ENCODE data around the gene LAMA3.

GRCh38 chr18:23855721-23856120 lies 166.5 kb downstream of the LAMA3 start:
- TF ChIP-seq POLR2A (IDR thresholded peaks at IDR 0.05; ENCODE audit: low read depth, low read length) (no peak), CTCF (IDR thresholded peaks at IDR 0.05; ENCODE audit: extremely low read depth in 1 of 2, insufficient read depth in 1 of 2, low read depth in 1 of 2, low read length in 2 of 2) (no peak), POLR2AphosphoS5 (IDR thresholded peaks at IDR 0.05; ENCODE audit: insufficient read depth, low read depth, low read length) (no peak), MAX (IDR thresholded peaks at IDR 0.05; ENCODE audit: insufficient read depth, insufficient read length) (no peak), JUN (IDR thresholded peaks at IDR 0.05; ENCODE audit: borderline replicate concordance, insufficient read depth, insufficient read length, low read depth) (no peak), EZH2 (IDR thresholded peaks at IDR 0.05; ENCODE audit: borderline replicate concordance, low read depth, low read length, severe bottlenecking) (no peak)

Measured in endothelial cell of umbilical vein (primary cell).